HEK293 (cell line): ENCODE data around the gene TK2.

Experiments used
- CTCF ChIA-PET: fragments of 350-600 bp; formaldehyde crosslinking; extraction: SDS; loops from one replicate; lab custom pipeline; 2021; ENCODE audit warnings: antibody characterized with exemption; lab: Yijun Ruan, JAX
- POLR2A ChIA-PET: fragments of 300-600 bp; formaldehyde crosslinking; extraction: SDS; loops from one replicate; lab custom pipeline; 2020; ENCODE audit warnings: antibody characterized with exemption, inconsistent platforms; lab: Yijun Ruan, JAX
- H3K27ac ChIP-seq: fragments of 200-500 bp; sonication (Bioruptor generic); 2 replicates; pipeline ENCODE4 v1.5.1; 2014; ENCODE audit warnings: low read depth, low read length, control low read depth, inconsistent platforms; ENCODE audit errors: extremely low read depth
- H3K36me3 ChIP-seq, 2 experiments: fragments of 200-500 bp in 1 of 2; sonication (Bioruptor generic) in 1 of 2; 1 replicate in 1 of 2; 2 replicates in 1 of 2; pipeline ENCODE4 v1.5.1; 2014 to 2017; ENCODE audit warnings: inconsistent platforms in 2 of 2, low read length in 2 of 2; ENCODE audit not compliant: control insufficient read depth in 2 of 2, insufficient read depth in 1 of 2
- H3K4me1 ChIP-seq: fragments of 200-500 bp; sonication (Bioruptor generic); 2 replicates; pipeline ENCODE4 v1.5.1; 2014; ENCODE audit warnings: mild to moderate bottlenecking, low read length, inconsistent platforms; ENCODE audit not compliant: control insufficient read depth, insufficient read depth
- H3K4me3 ChIP-seq: 2 replicates; pipeline ENCODE4 v1.5.1; 2011; ENCODE audit warnings: low read depth, mild to moderate bottlenecking, control low read depth, low read length, moderate library complexity
- H3K9me3 ChIP-seq: fragments of 200-500 bp; sonication (Bioruptor generic); 2 replicates; pipeline ENCODE4 v1.5.1; 2014; ENCODE audit warnings: low read depth, low read length, inconsistent platforms; ENCODE audit not compliant: control insufficient read depth, insufficient read depth
- CTCF ChIP-seq: fragments of 450-650 bp; formaldehyde crosslinking; IDR thresholded peaks from 2 replicates; pipeline ENCODE4 v1.5.1; 2016; ENCODE audit warnings: missing biosample characterization, missing genetic modification characterization
- HIC1 ChIP-seq: fragments of 450-650 bp; formaldehyde crosslinking; IDR thresholded peaks from 2 replicates; pipeline ENCODE4 v1.5.1; 2016; ENCODE audit warnings: missing biosample characterization, missing genetic modification characterization
- IKZF3 ChIP-seq: fragments of 450-650 bp; IDR thresholded peaks from 2 replicates; pipeline ENCODE4 v1.5.0; 2018; ENCODE audit warnings: missing biosample characterization, mild to moderate bottlenecking, missing genetic modification characterization, moderate library complexity
- KLF17 ChIP-seq: fragments of 450-650 bp; formaldehyde crosslinking; IDR thresholded peaks from 2 replicates; pipeline ENCODE4 v1.5.1; 2016; ENCODE audit warnings: missing biosample characterization, missing genetic modification characterization
- SCRT2 ChIP-seq: fragments of 450-650 bp; formaldehyde crosslinking; IDR thresholded peaks from 2 replicates; pipeline ENCODE4 v1.5.1; 2016; ENCODE audit warnings: missing biosample characterization, missing genetic modification characterization
- TCF7L2 ChIP-seq: IDR thresholded peaks from 2 replicates; pipeline ENCODE4 v1.6.1; 2011; ENCODE audit warnings: low read depth, mild to moderate bottlenecking, inconsistent platforms, low read length, moderate library complexity, borderline replicate concordance
- TSHZ1 ChIP-seq: fragments of 450-650 bp; formaldehyde crosslinking; IDR thresholded peaks from 2 replicates; pipeline ENCODE4 v1.5.1; 2016; ENCODE audit warnings: missing biosample characterization, missing genetic modification characterization, borderline replicate concordance
- YY1 ChIP-seq: fragments of 450-650 bp; formaldehyde crosslinking; IDR thresholded peaks from 2 replicates; pipeline ENCODE4 v1.5.1; 2018; ENCODE audit warnings: missing biosample characterization, missing genetic modification characterization
- ZNF112 ChIP-seq: fragments of 450-650 bp; formaldehyde crosslinking; IDR thresholded peaks from 2 replicates; pipeline ENCODE4 v1.5.0; 2017; ENCODE audit warnings: missing biosample characterization, missing genetic modification characterization
- ZNF18 ChIP-seq: fragments of 450-650 bp; formaldehyde crosslinking; IDR thresholded peaks from 2 replicates; pipeline ENCODE4 v1.5.1; 2016; ENCODE audit warnings: missing biosample characterization, missing genetic modification characterization
- ZNF391 ChIP-seq: fragments of 450-650 bp; formaldehyde crosslinking; IDR thresholded peaks from 2 replicates; pipeline ENCODE4 v1.5.1; 2016; ENCODE audit warnings: low read depth, missing biosample characterization, missing genetic modification characterization, borderline replicate concordance
- ZNF449 ChIP-seq: fragments of 450-650 bp; formaldehyde crosslinking; IDR thresholded peaks from 2 replicates; pipeline ENCODE4 v1.5.1; 2017; ENCODE audit warnings: missing biosample characterization, mild to moderate bottlenecking, missing genetic modification characterization, moderate library complexity
- ZNF48 ChIP-seq: fragments of 450-650 bp; formaldehyde crosslinking; IDR thresholded peaks from 2 replicates; pipeline ENCODE4 v1.5.1; 2016; ENCODE audit warnings: missing biosample characterization, missing genetic modification characterization
- ZNF610 ChIP-seq: fragments of 450-650 bp; formaldehyde crosslinking; IDR thresholded peaks from 2 replicates; pipeline ENCODE4 v1.5.1; 2016; ENCODE audit warnings: missing biosample characterization, missing genetic modification characterization, borderline replicate concordance
- ZNF621 ChIP-seq: fragments of 450-650 bp; formaldehyde crosslinking; IDR thresholded peaks from 2 replicates; pipeline ENCODE4 v1.5.1; 2017; ENCODE audit warnings: missing biosample characterization, missing genetic modification characterization
- ZNF626 ChIP-seq: fragments of 450-650 bp; sonication (Bioruptor Pico); formaldehyde crosslinking; IDR thresholded peaks from 2 replicates; pipeline ENCODE4 v1.5.1; 2018; ENCODE audit warnings: missing biosample characterization, missing genetic modification characterization, inconsistent platforms
- ZNF768 ChIP-seq: fragments of 450-650 bp; formaldehyde crosslinking; IDR thresholded peaks from 2 replicates; pipeline ENCODE4 v1.5.1; 2018; ENCODE audit warnings: missing biosample characterization, mild to moderate bottlenecking, missing genetic modification characterization
- ZNF837 ChIP-seq: fragments of 450-650 bp; formaldehyde crosslinking; IDR thresholded peaks from 2 replicates; pipeline ENCODE4 v1.5.1; 2016; ENCODE audit warnings: missing biosample characterization, missing genetic modification characterization

TK2 gene

GRCh38 chr16:66481943-66482390, 68.0 kb downstream of the TK2 start:
- TF ChIP-seq ZNF768 (tag by site-specific recombination) (no peak), ZNF48 (tag by site-specific recombination) (no peak), IKZF3 (tag by site-specific recombination) (no peak), ZNF449 (no peak), ZNF837 (tag by site-specific recombination) (no peak), ZNF112 (no peak), ZNF391 (tag by site-specific recombination) (no peak), ZNF621 (no peak), ZNF626 (tag by site-specific recombination) (no peak), HIC1 (tag by site-specific recombination) (no peak), YY1 (tag by site-specific recombination) (no peak), CTCF (tag by site-specific recombination) (no peak), SCRT2 (no peak), KLF17 (tag by site-specific recombination) (no peak), ZNF18 (no peak)
- POLR2A ChIA-PET = interaction anchor here (0.6 kb wide), 1 partner anchor 54 kb away, joined by 10 read pairs; no protein-coding TSS in a partner anchor
- Histone ChIP-seq H3K4me1 (no peaks in the 10 kb centered on the region), H3K9me3 (no peaks in the 10 kb centered on the region), H3K4me3 (no peak overlapping the region), H3K36me3 (no peaks in the 10 kb centered on the region), H3K27ac (no peak overlapping the region)
- CTCF ChIA-PET = interaction anchor here (1.3 to 4.2 kb wide), 3 partner anchors 71 to 124 kb away, joined by 3 to 55 read pairs (median 5); no protein-coding TSS in a partner anchor

GRCh38 chr16:66481081-66481942, 68.6 kb downstream of the TK2 start:
- TF ChIP-seq ZNF610 (tag by site-specific recombination) (no peak), TCF7L2 (no peak), TSHZ1 (tag by site-specific recombination) (no peak)
- CTCF ChIA-PET = interaction anchor here (1.3 to 4.2 kb wide), 3 partner anchors 75 to 124 kb away, joined by 3 to 55 read pairs (median 15); no protein-coding TSS in a partner anchor
- no peaks in the 10 kb centered on the region for H3K4me1 ChIP-seq
- no peak overlapping the region for H3K27ac ChIP-seq
- no peaks in the 10 kb centered on the region for H3K36me3 ChIP-seq
- H3K9me3 ChIP-seq = no peaks in the 10 kb centered on the region
- POLR2A ChIA-PET = interaction anchor here (0.6 kb wide), 1 partner anchor 55 kb away, joined by 10 read pairs; no protein-coding TSS in a partner anchor
- no peak overlapping the region for H3K4me3 ChIP-seq
